Activated gamma-delta T cell treated with anti-CD3 and anti-CD28 coated beads, Interleukin-2, amount 50 U/mL, for 16 hours (primary cell): ENCODE data around the gene DAPK3.
"Not testable (repeated sequence)": the region's sequence is repeated elsewhere in the genome, so short reads cannot be mapped to it uniquely, and the experiment has no call there.

Source experiments
- DNase-seq: peaks from one replicate; pipeline ENCODE4 v3.0.0-alpha.2; 2020; ENCODE audit warnings: low read depth

The DAPK3 gene

GRCh38 chr19:3954107-3954506 lies 16.8 kb downstream of the DAPK3 start:
- no peak for DNase-seq

- not testable (repeated sequence) for DNase-seq
These were observed 18.1 kb downstream of the DAPK3 start for GRCh38 chr19:3952755-3953276.

DNA sequence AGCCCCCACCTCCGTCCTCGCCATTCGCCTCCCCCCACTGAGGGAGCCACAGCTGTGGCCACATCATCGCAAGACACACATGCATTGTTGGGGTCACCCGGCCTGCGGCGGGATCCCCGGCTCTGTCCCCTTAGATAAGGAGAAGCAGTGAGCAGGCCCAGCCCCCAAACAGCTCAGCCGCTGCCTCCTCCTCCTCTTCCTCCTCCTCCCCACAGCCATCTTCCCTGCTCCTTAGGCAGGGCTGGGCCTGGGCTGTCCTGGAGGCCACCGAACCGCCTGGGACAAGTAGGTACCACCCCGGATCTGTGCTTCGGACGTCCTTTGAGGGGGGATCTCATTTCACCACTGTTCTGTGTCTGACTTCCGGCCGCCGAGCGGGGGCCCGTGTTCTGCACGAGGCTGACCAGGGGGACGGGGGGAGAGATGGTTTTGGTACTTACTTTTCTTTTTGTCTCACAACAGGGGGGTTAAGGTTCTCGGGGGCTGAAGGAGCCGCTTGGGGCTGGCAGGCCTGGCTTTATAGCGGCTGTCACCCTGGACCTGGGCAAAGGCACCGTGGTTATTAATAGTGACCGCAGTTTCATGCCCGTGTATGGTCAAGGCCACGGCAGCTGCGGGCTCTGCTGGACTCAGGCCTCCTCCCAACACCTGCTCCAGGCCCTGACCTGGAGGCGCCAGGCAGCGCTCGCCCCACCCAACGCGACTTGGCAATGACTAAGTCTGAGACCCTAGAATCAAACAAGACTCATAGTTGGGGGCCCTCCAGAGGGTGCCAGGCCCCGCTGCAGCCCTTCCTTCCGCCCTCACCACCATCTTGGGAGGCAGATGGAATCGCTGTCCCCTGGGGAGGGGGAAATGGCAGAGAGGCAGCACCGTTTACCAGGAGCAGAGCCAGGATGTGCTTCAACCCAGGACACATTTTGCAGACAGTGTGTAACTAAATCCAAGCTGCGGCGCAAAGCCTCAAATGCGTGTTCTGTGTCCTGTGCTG lies 19.7 kb downstream of the DAPK3 start:
- DNase-seq: peak; percentile 14

DNA sequence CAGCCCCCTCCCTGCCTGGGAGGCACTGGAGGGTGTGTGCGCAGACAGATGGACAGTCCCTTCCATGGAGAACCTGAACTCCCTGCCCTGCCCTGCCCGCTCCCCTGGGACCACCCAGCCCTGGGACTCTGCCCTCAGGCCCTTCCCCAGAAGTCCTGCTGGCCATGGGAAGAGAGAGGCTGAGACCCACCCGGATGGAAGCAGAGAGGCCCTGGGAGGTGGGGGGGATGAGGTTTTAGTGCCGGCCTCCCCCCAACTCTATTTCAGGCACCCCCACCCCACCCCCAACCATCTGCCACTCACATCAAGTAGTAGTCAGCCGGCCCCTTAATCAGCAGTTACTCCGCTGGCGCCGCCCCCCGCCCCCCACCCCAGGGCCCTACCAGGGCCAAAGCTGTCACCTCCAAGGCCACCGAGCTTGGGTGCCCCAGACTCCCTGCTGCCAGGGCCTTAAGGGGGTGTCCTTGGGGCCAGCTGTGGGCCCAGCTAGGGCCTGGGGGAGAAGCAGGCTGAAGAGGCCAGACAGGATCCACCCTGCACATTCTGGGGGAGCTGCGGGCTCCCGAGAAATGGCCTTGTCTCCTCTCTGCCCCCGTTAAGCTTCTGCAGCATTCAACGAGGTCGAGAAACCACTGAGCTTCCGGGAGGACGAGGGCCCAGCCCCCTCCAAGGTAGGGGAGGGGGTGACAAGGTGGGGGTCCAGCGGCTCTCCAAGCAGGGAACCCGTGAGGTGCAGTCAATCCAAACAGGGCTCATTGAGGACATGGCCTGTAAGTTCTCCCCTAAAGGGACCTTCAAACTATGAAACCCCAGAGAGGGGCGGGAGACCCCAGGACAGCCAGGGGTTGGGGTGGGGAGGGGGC lies 20.7 kb downstream of the DAPK3 start:
- no peak for DNase-seq

DNA sequence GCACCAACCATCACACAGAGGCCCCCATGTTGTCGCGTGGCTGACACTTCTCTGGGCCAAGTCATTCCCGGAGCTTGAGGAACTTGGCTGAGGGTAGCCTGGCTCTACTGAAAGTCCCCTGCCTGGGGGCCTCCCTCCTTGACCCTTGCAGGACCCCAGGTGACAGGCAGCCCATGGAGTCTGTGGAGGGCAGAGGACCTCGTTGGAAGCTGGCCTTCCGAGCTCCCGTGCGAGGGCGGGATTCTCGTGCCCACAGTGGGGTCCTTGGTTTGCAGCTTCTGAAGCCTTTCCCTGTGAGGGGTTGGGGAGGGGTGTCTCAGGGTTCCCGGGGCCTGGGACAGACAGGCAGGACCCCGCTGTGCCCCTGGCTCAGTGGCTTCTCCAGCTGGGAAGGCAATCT lies 21.6 kb downstream of the DAPK3 start:
- no peak for DNase-seq

DNA sequence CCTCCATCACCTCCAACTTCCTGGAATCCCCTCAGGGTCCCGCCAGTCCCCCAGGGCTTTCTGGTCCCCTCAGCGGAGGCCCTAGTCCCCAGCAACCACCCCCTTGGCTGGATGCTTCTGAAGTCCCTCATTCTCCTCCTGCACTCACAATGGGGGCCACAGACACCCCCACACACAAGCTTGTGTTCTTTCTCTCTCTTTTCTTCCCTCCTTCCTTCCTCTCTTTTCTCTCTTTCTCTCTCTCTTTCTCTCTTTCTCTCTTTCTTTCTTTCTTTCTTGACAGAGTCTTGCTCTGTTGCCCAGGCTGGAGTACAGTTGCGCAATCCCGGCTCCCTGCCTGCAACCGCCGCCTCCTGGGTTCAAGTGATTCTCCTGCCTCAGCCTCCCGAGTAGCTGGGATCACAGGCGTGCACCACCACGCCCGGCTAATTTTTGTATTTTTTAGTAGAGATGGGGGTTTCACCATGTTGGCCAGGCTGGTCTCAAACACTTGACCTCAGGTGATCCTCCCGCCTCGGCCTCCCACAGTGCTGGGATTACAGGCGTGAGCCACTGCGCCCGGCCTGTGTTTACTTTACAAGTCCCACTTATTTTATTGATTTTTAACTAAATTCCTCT lies 23.5 kb downstream of the DAPK3 start:
- DNase-seq: not testable (repeated sequence)

GRCh38 chr19:3945838-3946237 lies 25.1 kb downstream of the DAPK3 start:
- no peak for DNase-seq

GRCh38 chr19:3944018-3944721 lies 26.7 kb downstream of the DAPK3 start:
- no peak for DNase-seq

DNA sequence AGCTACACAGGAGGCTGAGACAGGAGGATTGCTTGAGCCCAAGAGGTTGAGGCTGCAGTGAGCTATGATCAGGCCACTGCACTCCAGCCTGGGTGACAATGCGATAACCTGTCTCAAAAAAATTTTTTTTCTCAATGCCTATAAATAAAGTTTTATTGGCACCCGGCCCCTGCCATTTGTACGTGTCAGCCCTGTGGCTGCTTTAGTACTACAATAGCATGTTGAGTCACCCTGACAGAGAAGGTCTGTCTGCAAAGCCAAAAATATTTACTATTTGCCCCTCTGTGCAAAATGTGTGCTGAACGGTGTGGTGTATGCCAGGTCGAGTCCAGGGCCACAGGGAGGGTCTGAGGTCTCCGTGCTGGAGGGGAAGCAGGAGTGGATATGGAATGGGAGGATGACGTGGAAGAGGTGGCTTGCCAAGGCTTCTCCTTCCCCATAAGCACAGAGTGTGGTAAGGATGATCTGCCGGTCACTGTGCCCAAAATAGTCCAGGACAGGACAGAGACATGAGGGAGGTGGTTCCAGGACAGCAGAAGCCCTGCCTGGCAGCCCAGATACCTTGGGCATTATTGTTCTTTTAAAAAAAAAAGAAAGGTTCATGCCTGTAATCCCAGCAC lies 28.0 kb downstream of the DAPK3 start:
- no peak for DNase-seq

DNA sequence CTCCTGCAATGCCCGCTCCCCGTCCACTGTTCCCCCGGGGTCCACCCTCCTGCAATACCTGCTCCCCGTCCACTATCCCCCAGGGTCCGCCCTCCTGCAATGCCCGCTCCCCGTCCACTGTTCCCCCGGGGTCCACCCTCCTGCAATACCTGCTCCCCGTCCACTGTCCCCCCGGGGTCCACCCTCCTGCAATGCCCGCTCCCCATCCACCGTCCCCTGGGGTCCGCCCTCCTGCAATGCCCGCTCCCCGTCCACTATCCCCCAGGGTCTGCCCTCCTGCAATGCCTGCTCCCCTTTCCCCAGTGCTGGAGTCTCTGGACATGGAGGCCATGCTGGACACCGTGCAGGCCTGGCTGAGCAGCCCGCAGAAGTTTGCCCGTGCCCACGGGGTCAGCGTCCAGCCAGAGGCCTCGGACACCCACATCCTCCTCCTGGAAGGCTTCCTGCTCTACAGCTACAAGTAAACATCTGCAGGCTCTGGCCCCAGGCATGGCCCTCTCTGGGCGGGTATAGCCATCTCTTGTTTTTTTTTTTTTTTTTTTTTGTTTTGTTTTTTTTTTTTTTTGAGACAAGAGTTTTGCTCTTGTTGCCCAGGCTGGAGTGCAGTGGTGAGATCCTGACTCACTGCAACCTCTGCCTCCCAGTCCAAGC lies 32.5 kb downstream of the DAPK3 start:
- DNase-seq: not testable (repeated sequence)

DNA sequence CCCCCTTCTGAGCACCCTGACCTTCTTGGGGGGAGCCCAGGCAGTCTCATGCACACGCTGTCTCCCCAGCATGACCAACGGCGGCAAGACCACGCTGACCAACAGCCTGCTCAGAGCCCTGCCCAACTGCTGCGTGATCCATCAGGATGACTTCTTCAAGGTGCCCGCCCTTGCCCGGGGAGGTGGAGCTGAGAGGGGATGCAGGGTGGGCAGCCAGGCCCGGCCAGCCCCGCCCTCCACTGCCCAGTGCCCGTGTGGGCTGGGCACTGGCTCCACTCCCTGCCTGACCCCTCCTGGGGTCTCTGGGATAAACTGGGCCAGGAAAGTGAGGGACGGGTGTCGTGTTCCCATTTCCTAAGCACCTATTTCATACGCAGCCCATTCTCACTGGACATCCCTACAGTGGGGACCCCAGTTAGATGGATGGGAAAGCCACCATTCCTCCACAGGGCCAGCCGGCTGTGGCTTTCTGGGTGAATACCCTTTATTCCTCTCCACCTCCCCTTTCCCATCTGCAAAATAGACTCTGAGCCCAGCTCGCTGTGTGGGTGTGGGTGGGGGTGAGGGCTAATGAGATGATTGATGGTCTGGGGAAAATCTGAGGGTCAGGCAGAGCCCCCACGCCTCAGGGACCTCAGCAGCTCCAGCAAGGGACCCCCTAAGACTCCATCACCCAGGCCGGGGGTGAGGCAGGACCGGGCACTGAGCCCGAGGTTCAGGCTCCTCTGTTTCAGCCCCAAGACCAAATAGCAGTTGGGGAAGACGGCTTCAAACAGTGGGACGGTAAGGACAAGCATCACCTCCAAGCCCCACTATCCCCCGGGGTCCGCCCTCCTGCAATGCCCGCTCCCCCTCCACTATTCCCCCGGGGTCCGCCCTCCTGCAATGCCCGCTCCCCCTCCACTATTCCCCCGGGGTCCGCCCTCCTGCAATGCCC lies 34.1 kb downstream of the DAPK3 start:
- no peak for DNase-seq

- DNase-seq: no peak
These were observed 37.7 kb downstream of the DAPK3 start, which contains the start of gene NMRK2 for GRCh38 chr19:3932931-3933810. NMRK2 (plus strand) TSS chr19:3933069; CDS start chr19:3933672, 603 bp downstream.

GRCh38 chr19:3931041-3931440 lies 39.9 kb downstream of the DAPK3 start:
- no peak for DNase-seq

DNA sequence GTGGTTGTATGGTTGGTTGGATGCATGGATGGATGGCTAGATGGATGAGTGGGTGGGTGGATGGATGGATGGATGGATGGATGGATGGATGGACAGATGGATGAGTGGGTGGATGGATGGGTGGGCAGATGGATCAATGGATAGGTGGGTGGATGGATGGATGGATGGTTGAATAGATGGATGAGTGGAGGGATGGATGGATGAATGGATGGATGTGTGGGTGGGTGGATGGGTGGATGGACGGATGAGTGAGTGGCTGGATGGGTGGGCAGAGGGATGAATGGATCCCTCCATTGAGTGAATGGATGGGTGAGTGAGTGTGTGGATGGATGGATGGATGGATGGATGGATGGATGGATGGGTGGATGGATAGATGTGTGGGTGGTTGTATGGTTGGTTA lies 47.0 kb downstream of the DAPK3 start:
- DNase-seq: no peak

GRCh38 chr19:3923096-3923758 lies 47.7 kb downstream of the DAPK3 start:
- no peak for DNase-seq

- DNase-seq: no peak
These were observed 51.1 kb downstream of the DAPK3 start for GRCh38 chr19:3919793-3920192.

DNA sequence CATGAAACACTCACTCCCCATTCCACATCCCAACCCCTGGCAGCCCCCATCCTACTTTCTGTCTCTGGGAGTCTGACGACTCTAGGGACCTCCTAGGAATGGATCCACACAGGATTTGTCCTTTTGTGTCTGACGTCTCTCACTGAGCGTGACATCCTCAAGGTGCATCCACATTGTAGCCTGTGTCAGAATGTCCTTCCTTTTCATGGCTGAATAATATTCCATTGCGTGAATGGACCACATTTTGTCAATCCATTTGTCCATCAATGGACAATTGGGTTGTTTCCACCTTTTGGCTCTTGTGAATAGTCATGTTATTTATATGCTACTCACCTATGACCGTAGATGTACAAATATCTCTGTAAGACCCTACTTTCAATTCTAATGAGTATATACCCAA lies 54.9 kb downstream of the DAPK3 start:
- no peak for DNase-seq

DNA sequence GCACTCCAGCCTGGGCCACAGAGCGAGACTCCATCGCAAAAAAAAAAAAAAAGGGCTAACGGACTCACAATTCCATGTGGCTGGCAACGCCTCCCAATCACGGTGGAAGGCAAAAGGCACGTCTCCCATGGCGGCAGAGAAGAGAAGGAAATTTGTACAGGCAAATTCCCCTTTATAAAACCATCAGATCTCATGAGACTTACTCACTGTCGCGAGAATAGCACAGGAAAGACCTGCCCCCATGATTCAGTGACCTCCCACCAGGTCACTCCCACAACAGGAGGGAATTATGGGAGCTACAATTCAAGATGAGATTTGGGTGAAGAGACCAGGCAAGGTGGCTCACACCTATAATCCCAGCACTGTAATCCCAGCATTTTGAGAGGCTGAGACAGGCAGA lies 56.7 kb downstream of the DAPK3 start:
- DNase-seq: no peak
